Endodermal cell (in vitro differentiated cells): ENCODE measurements around the gene CBX2. TPM values are rescaled to one million over a fixed set of nuclear protein-coding genes. Genes with fewer than 3 reads are reported as not detected.

Experiments
- DNase-seq: peaks from one replicate; pipeline ENCODE4 v3.0.0-alpha.2; 2017
- H3K27ac ChIP-seq: 2 replicates; pipeline ENCODE4 v1.5.1; 2013; ENCODE audit warnings: mild to moderate bottlenecking, low read depth, low read length, moderate library complexity
- H3K27me3 ChIP-seq: 2 replicates; pipeline ENCODE4 v1.6.1; 2013; ENCODE audit warnings: mild to moderate bottlenecking, low read length, moderate library complexity; ENCODE audit not compliant: insufficient read depth, control insufficient read depth, poor library complexity, severe bottlenecking
- H3K36me3 ChIP-seq: 2 replicates; pipeline ENCODE4 v1.7.0; 2013; ENCODE audit warnings: mild to moderate bottlenecking, low read length, moderate library complexity; ENCODE audit not compliant: control insufficient read depth, insufficient read depth
- H3K4me1 ChIP-seq: one replicate; pipeline ENCODE4 v1.7.0; 2013; ENCODE audit warnings: low read length; ENCODE audit not compliant: control insufficient read depth, insufficient read depth
- H3K4me3 ChIP-seq: 2 replicates; pipeline ENCODE4 v1.5.1; 2013; ENCODE audit warnings: mild to moderate bottlenecking, low read length, moderate library complexity
- H3K9ac ChIP-seq: 2 replicates; pipeline ENCODE4 v1.6.1; 2013; ENCODE audit warnings: mild to moderate bottlenecking, low read length, moderate library complexity; ENCODE audit not compliant: poor library complexity, severe bottlenecking; ENCODE audit errors: extremely low read depth
- H3K9me3 ChIP-seq: 2 replicates; pipeline ENCODE4 v1.6.1; 2013; ENCODE audit warnings: mild to moderate bottlenecking, low read length, moderate library complexity; ENCODE audit not compliant: control insufficient read depth
- H3K27ac Mint-ChIP-seq: 2 replicates; pipeline ENCODE4 v1.8.0; 2020; ENCODE audit warnings: mixed read lengths
- H3K27me3 Mint-ChIP-seq: 2 replicates; pipeline ENCODE4 v1.8.0; 2021; ENCODE audit warnings: mild to moderate bottlenecking, mixed read lengths; ENCODE audit not compliant: insufficient read depth
- H3K36me3 Mint-ChIP-seq: 2 replicates; pipeline ENCODE4 v1.8.0; 2020; ENCODE audit warnings: low read depth, mixed read lengths
- H3K4me1 Mint-ChIP-seq: 2 replicates; pipeline ENCODE4 v1.8.0; 2020; ENCODE audit warnings: mixed read lengths
- H3K4me3 Mint-ChIP-seq: 2 replicates; pipeline ENCODE4 v1.8.0; 2020; ENCODE audit warnings: mild to moderate bottlenecking, moderate library complexity, mixed read lengths
- H3K9me3 Mint-ChIP-seq: 2 replicates; pipeline ENCODE4 v1.8.0; 2020; ENCODE audit warnings: mild to moderate bottlenecking, mixed read lengths
- CTCF ChIP-seq: fragments of 200-600 bp; sonication (generic); conservative IDR thresholded peaks from 2 replicates; pipeline ENCODE4 v1.5.0; 2021; ENCODE audit warnings: antibody characterized with exemption, mild to moderate bottlenecking
- WGBS, 2 experiments: methylation state at CpG; one replicate each; pipeline versions ENCODE4 v1.1.5 to v1.1.7; 2013; ENCODE audit warnings: missing lambda C conversion rate in 2 of 2, mixed read lengths in 1 of 2; ENCODE audit not compliant: insufficient coverage in 1 of 2, insufficient read length in 1 of 2; 5-methylcytosine and 5-hydroxymethylcytosine counted together
- total RNA-seq, 2 donors: library from RNA; stranded (reverse); fragmentation: NEBNext Ultra II Directional in 1 of 2; extraction: Animal tissue kit (Norgen Biotek cat#: 25700) in 1 of 2; gene quantifications; 2 replicates in 1 of 2; 3 replicates in 1 of 2; pipeline ENCODE4 v1.2.1, GENCODE V29; 2021

The CBX2 gene
- total RNA-seq, 2 donors from 2014 or later, result 75.0 to 78.6 TPM

GRCh38 chr17:79795795-79796443, 18.0 kb downstream of the CBX2 start:
- peaks cover 93% of the 10 kb centered on the region for H3K27me3 Mint-ChIP-seq
- H3K4me1 Mint-ChIP-seq, result peaks cover 22% of the 10 kb centered on the region
- no peak for TF ChIP-seq CTCF
- H3K9me3 ChIP-seq, result no peaks in the 10 kb centered on the region
- H3K27ac ChIP-seq, result no peak overlapping the region
- no peaks in the 10 kb centered on the region for H3K36me3 Mint-ChIP-seq
- peaks cover 90% of the 10 kb centered on the region for H3K27me3 ChIP-seq
- H3K36me3 ChIP-seq, result peaks cover 6% of the 10 kb centered on the region
- no peak overlapping the region for H3K9ac ChIP-seq
- H3K9me3 Mint-ChIP-seq, result no peaks in the 10 kb centered on the region
- peak overlapping the region; percentile 67 for H3K4me3 Mint-ChIP-seq
- peak; percentile 66 for DNase-seq
- 41 to 61% methylated on average over 6 to 8 of the region's 8 CpGs for WGBS, 2 experiments
- H3K4me3 ChIP-seq, result peak overlapping the region; percentile 94
- no peak overlapping the region for H3K27ac Mint-ChIP-seq
- H3K4me1 ChIP-seq, result peaks cover 18% of the 10 kb centered on the region

DNA sequence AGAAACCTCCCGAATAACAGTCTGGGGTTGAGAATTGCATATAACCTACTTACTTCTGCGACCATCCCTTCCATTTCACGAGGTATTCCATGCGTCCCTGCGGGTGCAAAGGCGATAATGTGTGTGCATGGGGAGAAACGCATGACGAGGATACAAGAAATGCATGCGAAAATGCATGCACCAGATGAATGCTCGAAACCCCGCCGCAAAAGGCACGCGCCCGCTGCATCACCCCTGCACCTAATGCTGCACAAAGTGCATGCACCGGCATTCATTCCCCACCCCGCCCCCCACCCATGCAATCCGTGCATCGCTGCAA, 18.5 kb downstream of the CBX2 start:
- no peaks in the 10 kb centered on the region for H3K9me3 Mint-ChIP-seq
- H3K27ac Mint-ChIP-seq, result no peak overlapping the region

GRCh38 chr17:79796763-79797491, 19.0 kb downstream of the CBX2 start, which contains the start of gene CBX8:
Gene CBX8 (minus strand): TSS chr17:79797077. CDS start chr17:79796998, 79 bp downstream.
- peaks cover 18% of the 10 kb centered on the region for H3K4me1 ChIP-seq
- Mint-ChIP-seq H3K4me3 (peak within 1 kb of the TSS; percentile 67), H3K36me3 (no peaks in the 10 kb centered on the region), H3K4me1 (peaks cover 25% of the 10 kb centered on the region), H3K27ac (peak within 1 kb of the TSS; percentile 92), H3K27me3 (peaks cover 93% of the 10 kb centered on the region), H3K9me3 (peaks cover 2% of the 10 kb centered on the region)
- H3K36me3 ChIP-seq, result peaks cover 6% of the 10 kb centered on the region
- H3K9me3 ChIP-seq, result no peaks in the 10 kb centered on the region
- TF ChIP-seq CTCF, result no peak
- WGBS, 2 experiments, result 0 to 1% methylated on average over 15 to 78 of the region's 79 CpGs
- peak within 1 kb of the TSS; percentile 77 for H3K9ac ChIP-seq
- DNase-seq, result peak; percentile 100
- H3K27me3 ChIP-seq, result peaks cover 90% of the 10 kb centered on the region
- H3K27ac ChIP-seq, result peak within 1 kb of the TSS; percentile 87
- H3K4me3 ChIP-seq, result peak within 1 kb of the TSS; percentile 94

More for the DNA sequence above, 18.5 kb downstream of the CBX2 start:
- H3K36me3 ChIP-seq, result peaks cover 6% of the 10 kb centered on the region
- no peaks in the 10 kb centered on the region for H3K9me3 ChIP-seq
- peak overlapping the region; percentile 94 for H3K4me3 ChIP-seq
- Mint-ChIP-seq H3K4me3 (peak overlapping the region; percentile 67), H3K4me1 (peaks cover 22% of the 10 kb centered on the region), H3K27me3 (peaks cover 93% of the 10 kb centered on the region), H3K36me3 (no peaks in the 10 kb centered on the region)
- peak overlapping the region; percentile 77 for H3K9ac ChIP-seq
- TF ChIP-seq CTCF, result no peak
- no peak overlapping the region for H3K27ac ChIP-seq
- 0 to 2% methylated on average over 6 to 18 of the region's 19 CpGs for WGBS, 2 experiments
- peaks cover 18% of the 10 kb centered on the region for H3K4me1 ChIP-seq
- DNase-seq, result no peak
- peaks cover 90% of the 10 kb centered on the region for H3K27me3 ChIP-seq
